ENCODE results near the gene NT5E.
"Not testable (repeated sequence)": the region's sequence is repeated elsewhere in the genome, so short reads cannot be mapped to it uniquely, and the experiment has no call there.

The NT5E gene

DNA sequence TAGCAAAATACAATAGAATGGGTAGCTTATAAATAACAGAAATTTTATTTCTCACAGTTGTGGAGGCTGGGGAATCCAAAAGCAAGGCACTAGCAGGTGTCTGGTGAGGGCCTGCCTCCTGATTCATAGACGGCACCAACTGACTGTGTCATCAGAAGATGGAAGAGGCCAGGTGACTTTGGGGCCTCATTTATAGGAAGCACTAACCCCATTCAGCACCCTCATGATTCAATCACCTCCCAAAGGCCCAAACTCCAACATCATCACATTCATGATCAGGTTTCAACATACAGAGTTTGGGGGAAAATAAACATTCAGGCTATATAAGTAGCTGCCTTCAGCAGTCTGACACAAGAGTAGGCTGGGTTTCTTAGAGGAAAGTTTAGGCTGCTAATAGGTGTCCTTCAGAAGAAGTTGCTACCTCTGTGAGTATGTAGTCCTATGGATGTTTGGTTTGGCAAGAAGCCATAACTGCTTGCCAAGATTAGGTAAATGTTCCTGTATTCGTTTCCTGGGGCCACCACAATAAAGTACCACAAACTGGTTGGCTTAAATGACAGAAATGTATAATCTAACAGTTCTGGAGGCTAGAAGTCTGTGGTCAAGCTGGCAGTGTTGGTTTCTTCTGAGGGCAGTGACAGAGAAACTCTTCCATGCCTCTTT is 48.8 kb downstream of the NT5E start:
- no peaks in the 10 kb centered on the region for H3K36me3 ChIP-seq (ENCODE audit: insufficient read depth, low read depth, low read length)
- H3K9me3 ChIP-seq (ENCODE audit: insufficient read depth, low read depth, low read length): peaks cover 5% of the 10 kb centered on the region; the same call in 1 of the 2 replicates
- no peak overlapping the region for H3K9ac ChIP-seq (ENCODE audit: low read depth, low read length)
- H3K27me3 ChIP-seq (ENCODE audit: insufficient read depth, low read length): no peaks in the 10 kb centered on the region
- H3K27ac ChIP-seq (ENCODE audit: low read length): no peak overlapping the region
- H3K4me1 ChIP-seq (ENCODE audit: insufficient read depth, low read length): no peaks in the 10 kb centered on the region
- H3K4me3 ChIP-seq (ENCODE audit: low read length): no peak overlapping the region

DNA sequence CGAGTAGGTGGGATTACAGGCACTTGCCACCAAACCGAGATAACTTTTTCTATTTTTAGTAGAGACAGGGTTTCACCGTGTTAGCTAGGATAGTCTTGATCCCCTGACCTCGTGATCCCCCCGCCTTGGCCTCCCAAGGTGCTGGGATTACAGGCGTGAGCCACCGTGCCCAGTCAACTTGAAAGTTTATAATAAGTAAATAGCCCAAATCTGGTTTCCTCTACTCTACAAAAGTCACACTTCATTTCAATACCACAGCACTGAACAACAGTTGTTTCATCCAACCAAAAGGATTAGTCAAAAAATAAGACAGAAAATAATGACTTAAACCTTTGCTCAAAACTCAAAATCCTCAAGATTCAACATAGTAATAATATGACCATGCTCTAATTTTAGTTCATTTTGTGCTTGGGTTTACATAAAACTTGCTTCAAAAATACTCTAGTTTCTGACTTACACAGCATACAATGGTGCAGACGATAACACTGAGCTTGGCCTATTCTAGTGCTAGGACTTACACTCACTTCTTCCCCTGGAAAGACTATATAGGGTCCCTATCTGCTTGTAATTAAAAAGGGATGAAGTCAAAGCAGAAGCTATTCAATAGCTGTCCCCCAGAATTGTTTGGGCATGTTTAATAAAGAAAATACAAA is 56.7 kb downstream of the NT5E start:
- no peak overlapping the region for H3K4me3 ChIP-seq (ENCODE audit: low read length)
- H3K27ac ChIP-seq (ENCODE audit: low read length): no peak overlapping the region
- H3K9ac ChIP-seq (ENCODE audit: low read depth, low read length): no peak overlapping the region
- no peaks in the 10 kb centered on the region for H3K9me3 ChIP-seq (ENCODE audit: insufficient read depth, low read depth, low read length)
- no peaks in the 10 kb centered on the region for H3K4me1 ChIP-seq (ENCODE audit: insufficient read depth, low read length)
- H3K36me3 ChIP-seq (ENCODE audit: insufficient read depth, low read depth, low read length): peaks cover 9% of the 10 kb centered on the region; the same call in 1 of the 2 replicates
- no peaks in the 10 kb centered on the region for H3K27me3 ChIP-seq (ENCODE audit: insufficient read depth, low read length)

DNA sequence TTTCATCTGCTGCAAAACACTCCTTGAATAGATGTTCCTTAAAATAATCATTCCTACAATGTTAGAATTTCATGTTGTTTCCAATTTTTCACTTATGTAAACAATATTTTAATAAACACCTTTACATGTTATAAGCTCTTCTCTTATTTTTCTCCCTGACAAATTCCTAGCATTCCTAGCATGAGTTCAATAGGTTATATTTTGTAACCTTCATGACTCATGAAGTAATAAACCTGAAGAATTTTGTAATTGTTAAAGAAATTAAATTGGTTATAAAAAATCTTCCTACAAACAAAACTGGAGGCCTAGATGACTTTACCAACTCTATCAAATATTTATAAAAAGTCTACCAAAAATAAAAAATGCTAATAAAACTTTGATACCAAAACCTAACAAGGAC is 66.3 kb downstream of the NT5E start:
- H3K4me1 ChIP-seq (ENCODE audit: insufficient read depth, low read length): no peaks in the 10 kb centered on the region
- H3K9ac ChIP-seq (ENCODE audit: low read depth, low read length): no peak overlapping the region
- H3K36me3 ChIP-seq (ENCODE audit: insufficient read depth, low read depth, low read length): peaks cover 28% of the 10 kb centered on the region
- H3K4me3 ChIP-seq (ENCODE audit: low read length): no peak overlapping the region
- no peaks in the 10 kb centered on the region for H3K9me3 ChIP-seq (ENCODE audit: insufficient read depth, low read depth, low read length)
- no peak overlapping the region for H3K27ac ChIP-seq (ENCODE audit: low read length)
- no peaks in the 10 kb centered on the region for H3K27me3 ChIP-seq (ENCODE audit: insufficient read depth, low read length)

DNA sequence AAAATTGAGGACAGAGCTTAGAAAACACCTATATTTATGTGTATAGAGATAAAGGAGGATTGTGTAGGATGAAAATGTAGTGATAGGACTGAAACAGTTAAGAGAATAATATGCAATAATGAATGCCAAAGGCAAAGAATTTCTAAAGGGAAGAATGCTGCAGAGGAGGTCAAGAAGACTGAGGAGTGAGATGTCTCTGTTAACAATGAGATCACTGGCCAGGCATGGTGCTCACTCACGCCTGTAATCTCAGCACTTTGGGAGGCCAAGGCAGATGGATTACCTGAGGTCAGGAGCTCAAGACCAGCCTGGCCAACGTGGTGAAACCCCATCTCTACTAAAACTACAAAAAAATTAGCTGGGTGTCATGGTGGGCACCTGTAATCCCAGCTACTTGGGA is 74.4 kb downstream of the NT5E start:
- not testable (repeated sequence) for H3K9ac ChIP-seq (ENCODE audit: low read depth, low read length); H3K27me3 ChIP-seq (ENCODE audit: insufficient read depth, low read length); H3K9me3 ChIP-seq (ENCODE audit: insufficient read depth, low read depth, low read length); H3K27ac ChIP-seq (ENCODE audit: low read length); H3K4me3 ChIP-seq (ENCODE audit: low read length); H3K36me3 ChIP-seq (ENCODE audit: insufficient read depth, low read depth, low read length); H3K4me1 ChIP-seq (ENCODE audit: insufficient read depth, low read length)

DNA sequence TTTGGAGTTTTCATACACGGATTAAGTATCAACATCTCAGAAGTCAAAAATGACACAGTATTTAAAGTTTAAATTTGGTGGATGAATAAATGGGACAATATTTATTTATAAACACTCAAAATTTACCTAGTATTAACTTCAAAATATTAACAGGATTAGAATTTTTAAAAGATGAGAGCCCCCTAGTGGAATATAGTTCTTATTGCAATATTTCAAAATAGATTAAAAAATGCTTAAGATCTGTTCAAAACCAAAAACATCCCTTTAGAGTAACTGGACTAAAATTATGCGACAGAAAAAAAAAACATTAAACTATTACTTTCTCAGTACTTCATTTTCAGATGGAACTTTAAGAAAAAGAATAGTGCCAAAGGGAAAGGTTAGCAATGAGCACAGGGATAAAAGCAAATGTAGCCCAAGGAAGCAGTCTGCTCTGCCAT is 87.2 kb downstream of the NT5E start:
- Histone ChIP-seq H3K27me3 (ENCODE audit: insufficient read depth, low read length) (no peaks in the 10 kb centered on the region), H3K9me3 (ENCODE audit: insufficient read depth, low read depth, low read length) (no peaks in the 10 kb centered on the region), H3K9ac (ENCODE audit: low read depth, low read length) (no peak overlapping the region), H3K4me3 (ENCODE audit: low read length) (no peak overlapping the region), H3K36me3 (ENCODE audit: insufficient read depth, low read depth, low read length) (peaks cover 9% of the 10 kb centered on the region; the same call in 1 of the 2 replicates), H3K4me1 (ENCODE audit: insufficient read depth, low read length) (no peaks in the 10 kb centered on the region), H3K27ac (ENCODE audit: low read length) (no peak overlapping the region)

DNA sequence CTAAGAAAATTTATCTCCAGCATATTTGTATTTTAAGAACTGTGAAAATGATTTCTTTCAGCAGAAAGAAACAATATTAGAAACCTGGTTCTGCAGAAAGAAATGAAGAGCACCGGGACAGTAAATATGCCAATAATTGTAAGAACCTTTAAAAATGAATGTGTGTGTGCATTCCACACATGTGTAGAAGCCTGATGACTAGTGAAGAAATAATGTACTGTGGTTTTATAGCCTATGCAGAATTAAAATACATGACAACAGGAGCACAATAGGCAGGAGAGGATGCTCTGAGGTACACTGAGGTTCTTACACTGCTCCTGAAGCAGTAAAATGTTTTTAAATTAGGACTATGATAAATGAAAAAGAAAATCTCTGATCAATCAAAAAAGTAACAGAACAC is 94.9 kb downstream of the NT5E start:
- Histone ChIP-seq H3K9ac (ENCODE audit: low read depth, low read length) (no peak overlapping the region), H3K4me3 (ENCODE audit: low read length) (no peak overlapping the region), H3K36me3 (ENCODE audit: insufficient read depth, low read depth, low read length) (no peaks in the 10 kb centered on the region)

More for the DNA sequence above, 94.9 kb downstream of the NT5E start:
- H3K9me3 ChIP-seq (ENCODE audit: insufficient read depth, low read depth, low read length): no peaks in the 10 kb centered on the region
- no peak overlapping the region for H3K27ac ChIP-seq (ENCODE audit: low read length)
- no peaks in the 10 kb centered on the region for H3K27me3 ChIP-seq (ENCODE audit: insufficient read depth, low read length)
- no peaks in the 10 kb centered on the region for H3K4me1 ChIP-seq (ENCODE audit: insufficient read depth, low read length)

Data from iPS-20b (cell line).